Measurements from ENCODE around the gene FHAD1.
A peak's percentile ranks its signal among the peaks of the same experiment; 100 is the strongest.

Gene FHAD1

DNA sequence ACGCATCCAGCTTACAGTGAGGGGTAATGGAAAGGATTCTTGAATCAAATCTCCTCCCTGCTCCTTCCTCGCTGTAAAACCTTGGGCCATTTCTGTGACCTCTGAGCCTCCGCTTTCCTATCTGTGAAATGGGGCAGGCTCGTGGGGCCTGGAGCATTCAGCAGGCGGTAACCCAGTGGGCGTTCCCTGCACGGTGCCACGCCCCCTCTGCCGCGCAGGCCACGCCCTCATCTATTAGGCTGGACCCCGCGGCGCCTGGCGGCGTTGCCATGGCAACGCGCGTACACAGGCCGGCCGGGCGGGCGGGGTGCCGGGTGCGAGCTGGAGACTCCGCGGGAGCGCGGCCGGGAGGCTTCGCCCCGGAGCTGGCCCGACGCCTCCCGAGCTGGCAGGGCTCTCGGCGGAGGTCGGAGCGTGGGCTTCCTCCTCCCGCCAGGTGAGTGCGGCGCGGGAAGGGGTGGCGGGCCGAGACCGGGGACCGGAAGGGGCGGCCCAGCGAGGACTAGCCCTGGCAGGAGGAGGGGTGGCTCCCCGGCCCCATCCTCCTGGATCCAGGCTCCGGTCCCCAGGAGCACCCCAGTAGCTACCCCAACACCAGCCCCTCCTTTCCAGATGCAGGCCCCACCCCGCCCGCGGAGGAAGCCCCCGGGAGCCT is at the start of gene FHAD1:
FHAD1 (plus strand) TSS at position 264 of the 655 bp plus-strand sequence. CDS start 4,562 bp downstream, outside the sequence.
- ChIA-PET CTCF (interaction anchor here (1.5 kb wide), 1 partner anchor 8 kb away, joined by 3 read pairs; no protein-coding TSS in a partner anchor), POLR2A (no interaction called here)
- DNase-seq (ENCODE audit: extremely low spot score), result peak; percentile 75
- no peak for TF ChIP-seq CTCF (IDR thresholded peaks at IDR 0.05; ENCODE audit: control extremely low read depth, extremely low read depth, low read depth, missing control alignments)

GRCh38 chr1:15197591-15198447 is 49.2 kb upstream of the FHAD1 start:
- no peak for TF ChIP-seq CTCF (IDR thresholded peaks at IDR 0.05; ENCODE audit: control extremely low read depth, extremely low read depth, low read depth, missing control alignments)
- ChIA-PET CTCF (no interaction called here), POLR2A (no interaction called here)

DNA sequence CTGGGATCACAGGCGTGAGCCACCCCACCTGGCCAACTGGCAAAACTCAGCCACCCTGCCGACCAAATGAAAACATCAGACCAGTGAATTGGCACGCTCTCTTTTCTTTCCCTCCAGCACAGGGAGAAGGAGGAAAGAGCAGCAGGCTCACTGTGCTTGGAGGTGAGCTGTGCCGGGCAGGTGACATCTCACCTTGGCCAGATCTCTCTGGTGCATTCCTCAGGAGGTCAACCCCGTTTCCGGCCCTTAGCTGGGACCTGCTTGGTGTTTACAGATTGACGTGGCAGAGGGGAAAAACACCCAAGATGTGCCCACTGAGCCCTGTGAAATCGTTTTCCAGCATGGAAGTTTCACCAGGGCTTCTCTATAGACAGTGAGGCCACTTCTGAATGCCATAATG is 48.3 kb upstream of the FHAD1 start:
- TF ChIP-seq CTCF (IDR thresholded peaks at IDR 0.05; ENCODE audit: control extremely low read depth, extremely low read depth, low read depth, missing control alignments), result no peak
- ChIA-PET POLR2A (no interaction called here), CTCF (interaction anchor here (1.2 kb wide), 1 partner anchor 55 kb away, joined by 3 read pairs; no protein-coding TSS in a partner anchor)
- DNase-seq (ENCODE audit: extremely low spot score), result no peak

More at GRCh38 chr1:15197591-15198447, 49.2 kb upstream of the FHAD1 start:
- DNase-seq (ENCODE audit: extremely low spot score), result no peak

GRCh38 chr1:15201221-15201620 is 45.8 kb upstream of the FHAD1 start:
- no peak for DNase-seq (ENCODE audit: extremely low spot score)
- TF ChIP-seq CTCF (IDR thresholded peaks at IDR 0.05; ENCODE audit: control extremely low read depth, extremely low read depth, low read depth, missing control alignments), result no peak
- ChIA-PET POLR2A (no interaction called here), CTCF (no interaction called here)

DNA sequence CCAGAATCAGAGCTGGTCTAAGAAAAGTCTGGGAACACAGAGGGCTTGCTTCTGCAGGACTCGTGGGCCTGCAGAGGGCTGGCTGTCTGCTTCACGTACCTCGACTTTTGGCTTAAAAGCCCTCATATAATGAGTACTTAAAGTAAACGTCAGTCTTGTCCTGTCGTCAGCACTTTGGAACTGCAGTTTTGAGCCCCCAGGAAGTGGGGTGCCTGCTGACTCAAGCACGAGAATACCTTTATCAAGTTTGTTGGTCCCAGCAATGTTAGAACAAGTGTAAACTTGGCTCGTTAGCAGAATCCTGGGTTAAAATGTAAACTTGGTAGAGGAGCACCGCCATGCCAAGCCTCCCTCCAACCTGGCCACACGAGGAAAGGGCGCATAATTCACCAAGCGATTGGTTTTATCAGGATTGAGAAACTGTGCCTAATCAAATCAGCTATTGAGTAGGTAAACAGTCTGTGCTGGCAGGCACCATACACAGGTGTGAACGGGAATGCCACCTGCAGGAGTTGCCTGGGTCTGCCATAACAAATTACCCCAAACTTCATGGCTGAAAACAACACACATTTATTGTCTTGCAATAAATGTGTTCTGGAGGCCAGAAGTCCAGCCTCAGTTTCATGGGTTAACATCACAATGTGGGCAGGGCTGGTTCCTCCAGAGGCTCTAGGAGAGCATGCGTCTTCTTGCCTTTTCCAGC is 45.0 kb upstream of the FHAD1 start:
- CTCF ChIA-PET, result no interaction called here
- POLR2A ChIA-PET, result no interaction called here
- no peak for DNase-seq (ENCODE audit: extremely low spot score)
- TF ChIP-seq CTCF (IDR thresholded peaks at IDR 0.05; ENCODE audit: control extremely low read depth, extremely low read depth, low read depth, missing control alignments), result no peak

- DNase-seq (ENCODE audit: extremely low spot score), result no peak
- TF ChIP-seq CTCF (IDR thresholded peaks at IDR 0.05; ENCODE audit: control extremely low read depth, extremely low read depth, low read depth, missing control alignments), result no peak
- POLR2A ChIA-PET, result no interaction called here
- CTCF ChIA-PET, result interaction anchor here (1.1 kb wide), 1 partner anchor 76 kb away, joined by 4 read pairs; no protein-coding TSS in a partner anchor
Observed at GRCh38 chr1:15204931-15205330, 42.1 kb upstream of the FHAD1 start.

All from GM10248 (cell line).